GM15510 (cell line): ENCODE measurements around the gene THRSP.

ENCODE experiments used
- POLR2A ChIP-seq: IDR thresholded peaks from 3 replicates; pipeline ENCODE4 v1.6.1; 2011; ENCODE audit warnings: borderline replicate concordance; ENCODE audit not compliant: insufficient read length; ENCODE audit errors: extremely low read depth

The THRSP gene

DNA sequence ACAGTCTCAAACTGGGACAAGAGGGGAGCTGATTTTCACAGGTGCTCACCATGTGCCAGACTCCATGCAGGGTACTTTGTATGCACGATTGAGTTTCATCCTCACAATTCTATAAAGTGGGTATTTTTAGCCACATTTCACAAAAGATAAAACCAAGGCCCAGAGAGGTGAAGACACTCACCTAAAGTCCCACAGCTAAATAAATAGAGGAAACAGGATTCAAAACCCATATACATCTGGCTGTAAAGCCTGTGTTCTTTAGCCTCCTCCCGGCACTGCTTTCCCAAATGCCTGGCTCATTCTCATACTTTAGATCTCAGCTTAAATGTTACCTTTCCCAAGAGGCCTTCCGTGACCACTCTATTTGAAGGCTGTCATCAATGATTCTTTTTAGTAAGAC lies 27.3 kb upstream of the THRSP start:
- TF ChIP-seq POLR2A: no peak

DNA sequence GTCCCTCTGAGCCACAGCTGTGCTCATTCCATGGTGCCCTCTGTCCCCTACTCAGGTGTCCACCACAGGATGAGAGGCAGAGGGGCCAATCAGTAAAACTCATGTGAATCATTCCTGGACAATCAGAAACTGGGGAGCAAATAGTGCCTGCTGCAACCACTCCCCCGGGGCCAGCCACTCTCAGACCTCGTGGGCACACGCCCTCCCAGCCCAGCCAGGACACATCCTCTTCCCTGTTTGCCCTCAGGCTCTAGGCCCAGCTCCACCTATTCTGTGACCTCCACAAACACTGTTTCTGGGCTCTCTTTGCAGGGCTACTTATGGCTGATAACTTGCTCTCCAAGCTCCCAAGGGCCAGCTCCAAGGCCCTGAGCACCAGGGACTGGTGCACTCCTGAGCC lies 26.6 kb upstream of the THRSP start:
- no peak for TF ChIP-seq POLR2A

DNA sequence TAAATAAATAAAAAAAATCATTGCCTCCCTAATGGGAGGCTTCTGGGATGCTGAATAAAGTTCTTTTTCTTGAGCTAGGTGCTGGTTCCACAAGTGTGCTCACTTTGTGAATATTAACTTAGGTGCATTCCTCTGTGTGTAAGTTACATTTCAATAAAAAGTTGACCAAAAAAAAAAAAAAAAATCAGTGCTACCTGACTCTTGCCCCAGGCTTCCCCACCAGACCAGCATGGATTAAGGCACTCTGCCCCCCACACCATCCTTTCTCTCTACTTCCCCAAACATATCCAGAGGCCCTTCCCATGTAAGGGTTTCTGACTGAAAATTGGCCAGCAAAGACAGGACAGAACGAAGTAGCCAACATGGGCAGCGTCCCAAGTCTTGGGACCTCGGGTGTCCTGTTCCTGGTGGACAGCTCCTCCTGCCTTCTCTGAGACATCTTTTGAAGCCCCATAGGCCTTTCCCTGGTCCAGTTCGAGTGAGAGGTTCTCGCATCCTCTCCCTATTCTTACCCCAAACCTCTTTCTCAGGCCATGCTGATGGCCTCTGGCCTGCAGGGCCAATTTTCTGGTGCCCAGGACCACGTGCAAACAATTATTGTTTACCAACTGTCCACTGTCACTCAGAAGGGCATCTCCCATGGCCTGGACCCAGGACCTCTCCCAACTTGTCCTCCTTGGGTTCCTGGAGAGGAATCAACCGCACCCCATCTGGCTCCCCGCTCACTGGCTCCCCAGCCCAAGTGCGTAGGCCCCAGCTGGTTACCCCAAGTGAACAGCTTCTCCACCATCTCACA lies 25.6 kb upstream of the THRSP start:
- TF ChIP-seq POLR2A: no peak

DNA sequence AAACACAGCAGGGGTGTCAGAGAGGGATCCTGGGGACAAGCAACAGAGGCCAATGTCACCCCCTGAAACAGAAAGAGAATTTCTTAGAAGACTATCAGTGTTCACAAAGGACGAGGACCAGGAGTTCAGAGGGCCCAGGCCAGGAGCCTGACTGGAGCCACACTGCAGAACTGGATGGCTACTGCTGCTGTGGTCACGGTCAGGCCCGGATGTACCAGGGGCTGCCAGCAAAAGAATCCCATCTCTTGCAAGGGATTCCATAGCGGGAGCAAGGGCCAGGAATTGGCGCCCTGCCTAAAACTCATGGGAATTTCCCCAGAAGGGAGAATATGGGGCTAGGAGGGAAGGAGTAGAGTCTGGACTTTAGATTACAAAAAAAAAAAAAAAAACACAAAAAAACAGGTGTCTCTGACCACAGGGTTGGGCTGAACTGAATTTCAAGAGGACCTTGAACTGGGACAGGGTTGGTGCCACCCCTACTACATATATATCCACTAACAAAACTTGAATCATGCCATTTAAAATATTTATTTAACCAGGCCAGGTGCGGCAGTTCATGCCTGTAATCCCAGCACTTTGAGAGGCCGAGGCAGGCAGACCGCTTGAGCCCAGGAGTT lies 24.9 kb upstream of the THRSP start:
- no peak for TF ChIP-seq POLR2A

DNA sequence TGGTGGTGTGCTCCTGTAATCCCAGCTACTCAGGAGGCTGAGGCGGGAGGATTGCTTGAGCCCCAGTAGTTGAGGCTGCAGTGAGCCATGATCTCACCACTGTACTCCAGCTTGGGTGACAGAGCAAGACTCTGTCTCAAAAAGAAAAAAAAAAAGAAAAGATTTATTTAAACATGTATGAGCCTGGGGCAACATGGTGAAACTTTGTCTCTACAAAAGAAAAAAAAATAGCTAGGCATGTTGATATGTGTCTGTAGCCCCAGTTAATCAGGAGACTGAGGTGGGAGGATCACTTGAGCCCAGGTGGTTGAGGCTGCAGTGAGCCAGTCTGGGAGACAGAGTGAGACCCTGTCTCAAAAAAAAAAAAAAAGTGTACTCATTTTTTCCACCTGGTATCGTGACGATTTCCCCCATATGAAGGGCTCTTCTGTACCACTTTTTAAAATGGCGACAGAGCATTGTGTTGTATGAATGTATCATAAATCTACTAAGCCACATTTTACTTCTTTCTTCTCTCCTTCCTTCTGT lies 24.2 kb upstream of the THRSP start:
- no peak for TF ChIP-seq POLR2A

DNA sequence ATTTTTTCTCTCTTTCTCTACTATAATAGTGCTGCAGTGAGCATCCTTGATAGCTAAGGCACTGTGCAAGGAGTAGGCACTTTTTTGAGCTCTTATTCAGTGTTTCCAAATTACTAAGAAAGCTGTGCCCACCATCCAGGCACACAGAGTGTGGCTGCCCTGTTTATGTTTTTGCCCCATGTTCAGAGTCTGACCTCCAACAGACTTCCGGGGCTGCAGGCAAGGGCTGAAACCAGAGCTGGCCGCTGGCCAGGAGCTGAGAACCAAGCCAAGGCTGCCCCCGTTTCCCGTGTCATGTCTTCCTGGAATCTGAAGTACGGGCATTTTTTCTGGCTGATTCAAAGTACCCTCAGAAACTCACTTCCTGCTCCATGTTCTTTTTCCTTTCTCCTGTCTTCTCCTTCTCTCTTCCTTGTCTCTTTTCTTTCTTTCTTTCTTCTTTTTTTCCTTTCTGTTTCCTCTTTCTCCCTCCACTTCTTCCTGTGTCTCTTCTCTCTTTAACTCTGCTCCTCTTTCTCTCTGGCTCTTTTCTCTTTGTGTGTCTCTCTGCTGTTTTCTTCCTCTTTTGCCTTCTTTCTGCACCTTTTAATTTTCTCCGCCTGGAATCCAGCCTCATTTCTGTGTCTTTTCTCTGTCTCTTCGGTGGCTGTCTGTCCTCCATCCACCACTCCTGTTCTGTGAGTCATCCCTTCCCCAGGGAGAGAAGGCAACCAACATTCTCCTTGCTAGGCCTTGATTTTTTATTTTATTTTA lies 23.6 kb upstream of the THRSP start:
- no peak for TF ChIP-seq POLR2A

DNA sequence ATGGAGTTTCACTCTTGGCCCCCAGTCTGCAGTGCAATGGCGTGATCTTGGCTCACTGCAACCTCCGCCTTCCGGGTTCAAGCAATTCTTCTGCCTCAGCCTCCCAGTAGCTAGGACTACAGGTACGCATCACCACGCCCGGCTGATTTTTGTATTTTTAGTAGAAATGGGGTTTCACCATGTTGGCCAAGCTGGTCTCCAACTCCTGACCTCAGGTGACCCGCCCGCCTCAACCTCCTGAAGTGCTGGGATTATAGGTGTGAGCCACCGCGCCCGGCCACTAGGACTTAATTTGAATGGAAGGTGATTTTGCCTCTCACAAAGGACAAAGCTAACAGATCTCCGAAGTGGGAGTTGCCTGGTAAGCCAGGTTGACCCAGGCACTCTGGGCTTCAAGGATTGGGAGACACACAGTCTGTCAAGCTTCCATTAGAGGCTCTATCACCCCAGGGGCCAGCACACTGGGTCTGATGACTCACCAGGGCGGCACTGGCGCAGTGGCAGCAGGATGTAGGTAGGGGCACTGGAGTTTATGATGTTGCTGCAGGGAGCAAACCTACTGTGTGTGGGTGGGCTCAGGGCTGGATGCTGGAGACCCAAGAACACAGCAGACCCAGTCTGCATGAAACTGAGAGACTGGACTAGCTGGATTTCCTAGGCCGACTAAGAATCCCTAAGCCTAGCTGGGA lies 22.8 kb upstream of the THRSP start:
- TF ChIP-seq POLR2A: no peak

DNA sequence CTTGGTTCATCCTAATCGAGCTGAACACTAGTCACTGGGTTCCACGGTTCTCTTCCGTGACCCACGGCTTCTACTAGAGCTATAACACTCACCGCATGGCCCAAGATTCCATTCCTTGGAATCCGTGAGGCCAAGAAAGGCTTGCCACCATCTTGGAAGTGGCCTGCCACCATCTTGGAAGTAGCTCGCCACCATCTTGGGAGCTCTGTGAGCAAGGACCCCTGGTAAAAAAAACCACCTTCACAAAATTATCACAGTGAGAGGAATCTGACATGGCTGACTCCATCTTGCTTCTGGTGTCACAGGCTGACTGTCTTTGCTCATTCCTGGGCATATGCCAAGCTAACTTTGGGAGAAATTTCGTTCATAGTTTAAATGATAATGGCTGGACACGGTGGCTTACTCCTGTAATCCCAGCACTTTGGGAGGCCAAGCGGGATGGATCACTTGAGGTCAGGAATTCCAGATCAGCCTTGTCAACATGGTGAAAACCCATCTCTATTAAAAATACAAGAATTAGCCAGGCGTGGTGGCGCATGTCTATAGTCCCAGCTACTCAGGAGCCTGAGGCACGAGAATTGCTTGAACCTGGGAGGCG lies 21.7 kb upstream of the THRSP start:
- no peak for TF ChIP-seq POLR2A

DNA sequence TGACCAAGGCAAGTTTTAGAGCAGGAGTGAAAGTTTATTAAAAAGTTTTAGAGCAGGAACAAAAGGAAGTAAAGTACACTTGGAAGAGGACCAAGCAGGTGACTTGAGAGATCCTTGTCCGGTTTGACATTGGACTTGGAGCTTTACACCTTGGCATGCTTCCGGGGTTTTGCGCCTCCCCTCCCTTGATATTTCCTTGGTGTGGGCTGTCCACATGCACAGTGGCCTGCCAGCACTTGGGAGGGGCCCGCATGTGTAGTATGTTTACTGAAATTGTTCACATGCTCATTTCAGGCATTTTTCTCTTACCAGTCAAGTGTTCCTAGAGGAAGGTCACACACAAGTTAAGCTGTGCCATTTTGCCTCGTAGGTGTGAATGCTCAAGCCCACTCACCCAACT lies 19.0 kb upstream of the THRSP start:
- no peak for TF ChIP-seq POLR2A

DNA sequence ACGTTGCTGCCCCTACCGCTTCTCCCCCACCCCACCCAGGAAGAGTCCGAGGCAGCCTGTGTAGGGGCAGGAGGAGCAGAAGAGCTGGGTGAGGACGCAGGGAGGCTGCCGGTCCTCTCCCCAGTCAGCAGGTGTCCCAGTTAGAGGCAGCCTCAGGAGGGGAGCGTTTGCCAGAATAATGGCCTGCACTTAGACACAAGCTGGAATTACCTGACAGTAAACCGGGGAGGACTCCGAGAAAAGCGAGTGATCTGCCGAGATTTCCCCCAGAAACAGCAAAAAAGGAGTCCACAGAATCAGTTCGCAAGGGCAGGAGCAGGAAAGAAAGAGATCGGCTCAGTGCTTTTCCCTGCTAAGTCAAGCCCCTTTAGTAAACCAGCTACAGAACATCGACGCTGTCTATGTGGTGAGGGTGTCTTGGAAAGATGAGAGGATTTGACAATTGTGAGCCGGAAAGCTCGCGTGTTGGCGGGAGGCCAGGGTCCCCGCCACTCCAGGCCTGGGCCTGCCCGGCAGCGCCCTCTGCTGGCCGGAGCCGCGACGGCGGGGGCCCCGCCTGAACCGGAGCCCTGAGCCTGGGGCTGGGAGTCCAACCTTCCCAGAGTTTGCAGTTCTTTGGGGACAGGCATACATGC lies 17.7 kb upstream of the THRSP start:
- no peak for TF ChIP-seq POLR2A

DNA sequence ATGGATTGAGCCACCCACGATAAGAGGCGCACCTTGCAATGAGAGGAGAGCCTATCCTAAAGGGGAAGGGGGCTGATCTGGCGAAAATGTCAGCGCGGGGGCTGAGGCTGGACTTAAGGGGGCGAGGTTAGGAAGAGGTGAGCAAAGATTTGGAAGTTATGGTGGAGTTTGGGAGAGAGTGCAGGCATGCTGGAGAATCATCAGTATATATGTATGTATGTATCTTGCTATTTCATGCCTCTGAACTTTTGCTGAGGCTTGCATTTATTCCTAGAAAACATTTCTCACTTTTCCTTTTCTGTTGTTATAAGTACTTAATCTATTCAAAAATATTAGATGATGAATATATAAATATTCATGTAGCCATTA lies 17.2 kb upstream of the THRSP start:
- TF ChIP-seq POLR2A: no peak

DNA sequence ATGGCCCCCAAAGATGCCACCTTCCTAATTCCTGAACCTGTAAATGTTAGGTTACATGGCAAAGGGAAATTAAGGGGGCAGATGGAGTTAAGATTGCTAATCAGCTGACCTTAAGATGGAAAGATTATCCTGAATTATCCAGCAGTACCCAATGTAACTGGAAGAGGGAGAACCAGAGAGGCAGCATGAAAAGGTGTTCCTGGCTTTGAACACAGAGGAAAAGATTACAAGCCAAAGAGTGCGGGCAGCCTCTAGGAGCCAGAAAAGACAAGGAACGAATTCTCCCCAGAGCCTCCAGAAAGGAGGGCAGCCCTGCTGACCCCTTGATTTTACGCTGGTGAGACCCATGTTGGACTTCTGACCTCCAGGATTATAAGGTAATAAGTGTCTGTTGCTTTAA lies 15.1 kb upstream of the THRSP start:
- no peak for TF ChIP-seq POLR2A

DNA sequence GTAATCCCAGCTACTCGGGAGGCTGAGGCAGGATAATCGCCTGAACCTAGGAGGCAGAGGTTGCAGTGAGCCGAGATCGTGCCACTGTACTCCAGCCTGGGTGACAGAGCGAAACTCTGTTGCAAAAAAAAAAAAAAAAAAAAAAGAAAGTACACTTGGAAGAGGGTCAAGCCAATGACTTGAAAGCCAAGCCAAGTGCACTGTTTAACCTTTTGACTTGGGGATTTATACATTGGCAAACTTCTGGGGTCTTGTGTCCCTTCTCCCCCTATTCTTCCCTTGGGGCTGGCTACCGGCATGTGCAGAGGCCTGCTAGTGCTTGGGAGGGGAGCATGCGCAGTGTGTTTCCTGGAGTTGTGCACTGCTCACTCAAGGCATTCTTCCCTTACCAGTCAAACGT lies 14.3 kb upstream of the THRSP start:
- TF ChIP-seq POLR2A: no peak
